Stimulated activated CD4-positive, alpha-beta T cell treated with anti-CD3 and anti-CD28 coated beads, Interleukin-12 subunit alpha, Interleukin-12 subunit beta, amount 100 ng/mL, for 4 hours (primary cell): ENCODE measurements around the gene PTGS2.

Source experiments
- DNase-seq: peaks from one replicate; pipeline ENCODE4 v3.0.0-alpha.2; 2020

The PTGS2 gene

DNA sequence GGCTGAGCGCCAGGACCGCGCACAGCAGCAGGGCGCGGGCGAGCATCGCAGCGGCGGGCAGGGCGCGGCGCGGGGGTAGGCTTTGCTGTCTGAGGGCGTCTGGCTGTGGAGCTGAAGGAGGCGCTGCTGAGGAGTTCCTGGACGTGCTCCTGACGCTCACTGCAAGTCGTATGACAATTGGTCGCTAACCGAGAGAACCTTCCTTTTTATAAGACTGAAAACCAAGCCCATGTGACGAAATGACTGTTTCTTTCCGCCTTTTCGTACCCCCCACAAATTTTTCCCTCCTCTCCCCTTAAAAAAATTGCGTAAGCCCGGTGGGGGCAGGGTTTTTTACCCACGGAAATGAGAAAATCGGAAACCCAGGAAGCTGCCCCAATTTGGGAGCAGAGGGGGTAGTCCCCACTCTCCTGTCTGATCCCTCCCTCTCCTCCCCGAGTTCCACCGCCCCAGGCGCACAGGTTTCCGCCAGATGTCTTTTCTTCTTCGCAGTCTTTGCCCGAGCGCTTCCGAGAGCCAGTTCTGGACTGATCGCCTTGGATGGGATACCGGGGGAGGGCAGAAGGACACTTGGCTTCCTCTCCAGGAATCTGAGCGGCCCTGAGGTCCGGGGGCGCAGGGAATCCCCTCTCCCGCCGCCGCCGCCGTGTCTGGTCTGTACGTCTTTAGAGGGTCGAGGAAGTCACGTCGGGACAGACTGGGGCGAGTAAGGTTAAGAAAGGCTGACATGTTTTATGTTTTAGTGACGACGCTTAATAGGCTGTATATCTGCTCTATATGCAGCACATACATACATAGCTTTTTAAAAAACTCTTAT is at the start of gene PTGS2:
PTGS2 (minus strand) TSS at position 179 of the 817 bp plus-strand sequence; CDS start at position 46, 133 bp downstream.
- DNase-seq: peak; percentile 17

DNA sequence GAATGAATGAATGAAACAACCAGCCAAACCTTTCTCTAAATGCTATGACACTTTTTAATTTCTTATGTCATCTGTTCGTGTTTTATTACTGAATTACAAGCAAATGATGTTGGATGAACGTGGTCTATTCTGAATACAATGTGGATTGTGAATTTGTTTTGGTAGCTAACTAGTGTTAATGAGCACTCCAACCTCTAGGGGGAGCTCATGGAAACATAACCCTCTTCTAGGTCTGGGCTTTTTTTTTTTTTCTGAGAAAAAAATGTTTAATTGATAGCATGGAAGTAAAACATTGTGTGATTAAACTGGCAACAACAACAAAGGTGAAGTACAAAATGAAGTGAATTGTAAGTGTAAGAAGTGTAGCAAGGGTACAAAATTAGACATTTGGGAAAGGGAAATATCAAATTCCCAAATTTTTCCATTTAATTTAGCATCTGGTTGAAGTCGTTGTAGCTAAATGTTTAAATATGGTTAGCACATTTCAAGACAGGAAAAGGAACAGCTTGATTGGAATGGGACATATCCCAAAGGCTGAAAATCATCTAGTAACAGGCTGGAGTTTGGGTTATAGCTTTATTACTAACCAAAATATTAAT is 42.6 kb upstream of the PTGS2 start:
- DNase-seq: no peak

DNA sequence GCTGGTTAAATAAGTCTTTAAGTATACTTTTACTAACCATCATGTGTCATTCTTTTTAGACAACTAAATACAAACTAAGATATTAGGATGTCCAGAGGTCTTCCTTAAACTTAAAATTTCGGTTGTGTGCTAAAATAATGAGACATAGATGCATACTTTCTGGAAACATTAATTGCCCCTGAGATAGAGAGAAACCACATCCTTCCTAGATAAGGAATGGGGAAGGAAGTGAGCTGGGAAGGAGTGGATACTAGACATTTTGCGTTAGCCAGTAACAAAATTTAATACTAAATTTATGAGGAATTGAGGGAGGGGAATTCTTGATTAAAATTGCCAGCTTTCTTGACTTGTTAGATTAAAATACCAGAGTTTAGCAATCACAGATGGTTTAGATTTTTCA is 37.1 kb upstream of the PTGS2 start:
- no peak for DNase-seq

DNA sequence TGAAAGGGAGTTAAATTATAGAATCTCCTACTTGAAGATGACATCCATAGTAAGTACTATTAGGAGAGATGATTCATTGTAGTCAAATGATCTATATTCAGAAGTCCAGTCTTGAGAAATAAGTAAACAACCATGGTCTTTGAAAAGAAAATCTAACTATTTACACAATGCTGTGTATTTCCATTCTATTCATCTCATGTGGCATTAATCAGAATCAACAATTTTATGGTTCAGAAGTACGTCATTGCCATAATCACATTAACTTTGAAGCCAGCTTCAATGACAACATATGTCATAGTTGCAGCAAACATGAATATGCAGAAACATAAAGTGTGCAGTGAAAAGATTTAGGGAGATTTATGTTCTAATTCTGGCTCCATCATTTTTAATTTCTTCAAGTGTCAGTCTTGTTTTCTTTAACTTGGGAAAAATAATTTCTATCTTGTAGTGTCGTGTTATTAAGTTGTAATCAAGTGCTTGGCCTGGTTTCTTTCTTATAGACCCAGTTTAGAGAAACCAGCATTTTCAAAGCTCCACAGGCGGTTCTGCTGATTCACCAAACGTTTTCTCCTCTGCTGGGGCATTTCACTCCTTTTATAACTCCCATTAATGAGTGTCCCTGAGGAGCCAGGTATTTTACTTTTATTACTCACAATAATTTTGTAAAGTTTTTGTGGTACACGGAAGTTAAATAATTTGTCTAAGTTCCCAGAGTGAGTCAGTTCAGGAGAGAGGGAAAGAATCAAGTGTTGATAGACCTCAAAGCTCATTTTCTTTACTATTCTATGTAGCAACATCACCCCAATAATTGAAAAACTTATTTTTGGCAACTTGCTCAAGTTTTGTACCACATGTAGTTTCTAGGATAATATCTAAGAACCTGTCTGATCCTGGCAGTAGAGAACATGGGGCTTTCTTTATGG is 35.9 kb upstream of the PTGS2 start:
- no peak for DNase-seq

DNA sequence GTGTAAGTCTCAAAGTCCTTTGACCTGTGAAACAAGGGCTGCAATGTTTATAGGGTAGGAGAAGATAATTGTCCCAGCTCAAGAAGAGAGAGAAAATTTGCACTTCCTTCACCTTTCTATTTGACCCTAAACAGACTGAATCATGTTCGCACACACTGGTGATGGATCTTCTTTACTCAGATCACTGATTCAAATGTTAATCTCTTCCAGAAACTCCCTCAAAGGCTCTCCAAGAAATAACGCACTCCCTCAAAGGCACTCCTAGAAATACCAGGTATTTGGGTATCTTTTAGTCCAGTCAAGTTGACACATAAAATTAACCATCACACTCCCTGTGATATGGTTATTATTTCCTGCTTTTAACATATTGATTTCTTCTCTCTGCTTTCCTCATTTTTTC is 30.5 kb upstream of the PTGS2 start:
- no peak for DNase-seq

DNA sequence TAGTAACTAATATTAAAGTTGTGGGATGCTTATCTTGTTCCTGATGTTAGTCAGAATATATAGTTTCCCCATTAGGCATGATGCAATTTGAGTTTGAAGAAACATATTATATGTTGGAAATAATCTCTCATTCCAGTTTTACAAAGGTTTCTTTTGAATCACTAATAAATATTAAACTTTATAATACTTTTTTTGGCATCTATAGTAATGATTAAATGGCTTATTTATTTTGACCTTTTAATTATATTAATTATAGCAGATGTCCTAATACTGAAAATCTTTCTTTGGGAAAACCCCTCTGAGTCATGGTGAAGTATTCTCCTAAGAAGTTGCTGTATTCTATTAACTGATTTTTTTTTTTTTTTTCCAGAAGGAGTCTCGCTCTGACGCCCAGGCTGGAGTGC is 28.5 kb upstream of the PTGS2 start:
- DNase-seq: no peak

DNA sequence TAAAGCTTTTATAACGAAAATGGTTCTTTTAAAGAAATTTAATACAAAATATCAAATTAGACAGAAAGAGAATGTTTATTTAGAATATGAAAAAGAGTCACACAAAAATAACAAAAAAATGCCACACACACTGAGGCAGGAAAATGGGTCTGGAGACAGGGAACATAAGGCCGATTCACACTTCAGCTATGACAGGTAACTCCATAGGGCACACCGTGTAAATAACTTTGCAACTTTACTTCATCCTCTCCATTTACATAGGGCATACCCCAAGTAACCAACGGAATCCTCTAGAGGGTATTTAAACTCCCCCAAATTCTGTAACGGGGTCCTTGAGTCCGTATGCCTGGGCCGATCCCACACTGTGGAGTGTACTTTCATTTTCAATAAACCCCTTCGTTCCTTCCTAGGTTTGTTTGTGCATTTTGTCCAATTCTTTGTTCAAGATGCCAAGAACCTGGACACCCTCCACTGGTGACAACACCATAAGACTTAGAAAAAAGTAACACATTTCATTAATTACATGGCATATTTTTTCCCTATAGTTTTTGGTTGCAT is 23.1 kb upstream of the PTGS2 start:
- no peak for DNase-seq

DNA sequence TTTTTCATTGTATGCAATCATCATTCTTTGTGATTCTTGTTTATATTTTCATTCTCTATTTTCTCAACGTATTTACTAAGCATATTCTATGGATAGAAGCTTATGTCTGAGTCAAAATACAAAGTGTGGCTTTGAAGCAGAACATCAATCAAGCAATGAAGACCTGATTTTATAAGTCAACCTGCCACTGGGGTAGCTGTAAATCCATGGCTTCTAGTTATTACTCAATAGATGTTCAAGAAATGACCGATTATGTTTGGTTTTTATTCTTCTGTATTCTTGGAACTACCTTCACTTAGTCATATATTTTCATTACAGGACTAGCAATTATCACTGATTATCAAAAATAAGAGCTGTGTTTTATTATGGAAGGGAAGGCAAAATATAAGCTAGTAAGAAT is 20.5 kb upstream of the PTGS2 start:
- DNase-seq: no peak

DNA sequence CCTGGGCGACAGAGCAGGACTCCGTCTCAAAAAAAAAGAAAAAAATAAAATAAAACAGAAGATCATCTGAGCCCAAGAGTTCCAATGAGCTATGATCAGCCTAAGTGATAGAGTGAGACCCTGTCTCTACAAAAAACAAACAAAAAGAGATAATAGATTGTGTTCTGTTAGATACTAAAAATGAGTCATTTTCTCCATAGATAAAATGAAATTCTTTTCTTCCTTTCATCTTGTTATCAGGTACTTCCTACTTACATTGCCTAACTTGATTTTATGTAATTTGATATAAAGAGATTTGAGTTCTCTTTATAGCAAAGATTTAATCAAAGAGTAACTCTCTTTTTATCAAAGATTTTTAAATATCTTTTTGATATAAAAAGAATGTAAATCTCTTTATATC is 19.3 kb upstream of the PTGS2 start:
- DNase-seq: no peak

DNA sequence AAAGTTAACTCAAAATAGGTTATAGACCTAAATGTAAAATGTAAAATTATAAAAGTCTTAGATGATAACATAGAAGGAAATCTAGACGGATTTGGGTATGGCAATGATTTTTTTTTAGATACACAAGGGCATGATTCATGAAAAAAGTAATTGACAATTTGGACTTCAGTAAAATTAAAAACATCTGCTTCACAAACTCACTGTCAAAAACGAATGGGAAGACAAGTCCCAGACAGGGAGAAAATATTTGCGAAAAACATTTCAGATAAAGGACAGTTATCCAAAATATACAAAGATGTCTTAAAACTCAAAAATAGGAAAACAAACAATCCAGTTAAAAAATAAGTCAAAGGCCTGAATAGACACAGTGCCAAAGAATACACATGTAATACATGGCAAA is 9.7 kb upstream of the PTGS2 start:
- no peak for DNase-seq

DNA sequence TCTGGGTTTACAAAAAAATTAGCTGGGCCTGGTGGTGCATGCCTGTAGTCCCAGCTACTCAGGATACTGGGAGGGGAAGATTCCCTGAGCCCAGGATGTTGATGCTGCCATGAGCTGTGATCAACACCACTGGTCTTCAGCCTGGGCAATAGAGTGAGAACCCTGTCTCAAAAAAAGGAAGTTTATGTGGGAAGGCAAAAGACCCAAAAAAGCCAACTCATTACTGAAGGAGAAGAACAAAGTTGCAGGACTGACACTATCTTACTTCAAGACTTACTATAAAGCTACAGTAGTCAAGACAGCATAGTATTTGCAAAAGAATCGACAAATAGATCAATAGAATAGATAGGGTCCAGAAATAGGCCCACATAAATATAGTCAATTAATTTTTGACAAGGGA is 9.2 kb upstream of the PTGS2 start:
- DNase-seq: no peak

DNA sequence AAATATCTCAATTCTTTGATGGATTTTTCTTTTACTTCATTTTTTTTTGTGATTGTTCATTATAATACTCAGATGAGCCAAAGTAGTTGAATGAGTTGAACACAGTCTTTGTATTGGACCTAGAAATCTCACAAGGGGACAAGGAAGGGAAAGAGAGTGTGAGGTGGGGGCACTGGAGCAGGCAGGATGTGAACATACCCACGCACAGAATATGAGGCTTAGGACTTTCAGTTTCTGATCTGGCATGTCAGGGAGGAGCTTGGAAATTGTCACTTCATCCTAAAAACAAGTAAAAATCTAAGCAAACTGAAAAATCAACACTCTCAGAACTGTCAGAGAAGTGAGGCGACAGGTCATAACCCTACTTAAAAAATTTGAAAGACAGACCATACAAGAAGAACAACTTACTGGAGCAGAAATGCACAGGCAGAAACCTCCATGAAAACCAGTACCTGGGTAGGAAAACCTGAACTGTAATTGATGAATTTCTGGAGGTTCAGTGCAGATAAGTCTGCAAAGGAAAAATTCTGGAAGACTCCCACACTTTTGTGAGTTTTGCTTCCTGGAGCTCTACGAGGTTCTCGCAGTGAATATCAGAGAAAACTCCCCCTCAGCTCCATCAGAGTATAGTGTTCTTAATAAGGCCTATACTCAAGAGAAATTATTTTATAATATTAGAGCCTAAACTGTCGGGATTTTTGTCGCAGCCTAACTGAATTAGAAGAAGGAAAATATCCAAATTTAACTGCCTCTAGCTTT is 3.6 kb upstream of the PTGS2 start:
- no peak for DNase-seq

DNA sequence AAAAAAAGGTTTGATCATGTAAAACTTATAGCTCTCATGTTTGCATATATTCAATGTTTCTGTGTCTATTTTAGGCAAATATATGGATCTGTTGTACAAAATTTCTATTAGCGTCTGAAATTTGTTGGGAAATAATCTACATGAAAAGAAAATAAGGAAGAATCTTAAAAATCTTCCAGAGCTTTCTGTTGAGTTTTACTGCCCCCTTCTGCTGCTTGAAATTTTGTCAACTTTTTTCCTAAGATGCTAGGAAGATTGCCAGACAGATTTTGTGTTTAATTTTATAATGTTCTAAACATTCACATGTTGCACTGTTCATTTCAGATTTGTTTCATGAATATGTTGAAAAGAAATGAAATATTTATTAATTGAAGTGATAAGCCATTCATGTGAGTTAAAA is 2.5 kb upstream of the PTGS2 start:
- DNase-seq: no peak

DNA sequence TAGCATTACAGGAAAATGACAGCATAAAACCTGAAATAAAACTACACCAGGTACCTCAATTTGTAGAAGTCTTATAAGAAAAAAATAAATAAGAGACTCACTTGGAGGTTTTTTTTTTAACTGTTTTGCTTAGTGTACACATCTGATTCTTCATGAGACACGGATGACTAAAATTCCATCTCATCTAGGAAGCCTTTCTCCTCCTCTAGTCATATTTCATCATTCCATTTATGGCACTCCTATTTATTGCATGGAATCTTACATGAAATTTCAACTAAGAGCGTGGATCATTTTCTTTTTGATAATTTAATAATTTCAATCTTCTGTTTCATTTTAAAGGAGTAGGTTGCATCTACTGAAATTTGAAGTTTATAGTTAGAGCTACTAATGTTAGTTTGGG is 1.6 kb upstream of the PTGS2 start:
- no peak for DNase-seq

DNA sequence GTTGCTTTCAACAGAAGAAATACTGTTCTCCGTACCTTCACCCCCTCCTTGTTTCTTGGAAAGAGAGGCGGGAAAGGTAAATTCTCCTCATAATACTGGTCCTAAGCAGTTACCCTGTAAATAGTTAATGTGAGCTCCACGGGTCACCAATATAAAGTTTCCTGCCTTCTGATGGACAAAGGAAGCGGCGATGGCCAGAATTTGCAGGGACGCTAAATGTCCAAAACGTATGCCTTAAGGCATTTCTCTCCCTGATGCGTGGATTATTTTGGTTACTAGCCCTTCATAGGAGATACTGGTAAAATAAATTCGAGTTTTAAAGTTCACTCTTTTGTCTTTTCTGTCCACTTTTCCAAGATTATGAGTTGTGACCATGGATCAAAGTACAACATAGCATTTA is 898 bp upstream of the PTGS2 start:
- DNase-seq: no peak

DNA sequence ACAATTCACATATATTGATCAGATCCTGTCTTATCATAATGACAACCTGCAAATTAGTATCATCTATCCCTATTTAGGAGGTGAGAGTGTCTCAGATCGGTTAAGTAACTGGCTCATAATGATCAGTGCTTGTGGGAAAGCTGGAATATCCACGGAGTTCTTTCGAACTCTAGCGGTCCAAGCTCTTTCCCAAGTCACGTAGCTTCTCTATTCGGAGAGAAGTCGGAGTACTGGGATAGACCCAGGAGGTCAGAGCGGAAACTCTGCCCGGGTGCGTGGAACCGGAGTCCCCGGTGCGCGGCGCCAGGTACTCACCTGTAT is 339 bp downstream of the PTGS2 start:
- no peak for DNase-seq

DNA sequence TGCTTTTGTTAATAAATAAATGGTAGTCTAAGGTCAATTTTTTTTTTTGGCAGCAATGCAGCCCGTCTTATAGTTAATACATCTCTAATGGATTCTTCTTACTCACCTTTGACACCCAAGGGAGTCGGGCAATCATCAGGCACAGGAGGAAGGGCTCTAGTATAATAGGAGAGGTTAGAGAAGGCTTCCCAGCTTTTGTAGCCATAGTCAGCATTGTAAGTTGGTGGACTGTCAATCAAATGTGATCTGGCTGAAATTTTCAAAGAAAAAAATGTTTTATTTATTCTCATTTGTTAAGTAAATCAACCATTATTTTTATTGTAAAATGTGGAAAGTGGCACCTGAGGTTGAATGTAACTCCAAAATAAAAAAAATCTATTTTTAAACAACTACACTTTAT is 2.1 kb downstream of the PTGS2 start:
- no peak for DNase-seq

DNA sequence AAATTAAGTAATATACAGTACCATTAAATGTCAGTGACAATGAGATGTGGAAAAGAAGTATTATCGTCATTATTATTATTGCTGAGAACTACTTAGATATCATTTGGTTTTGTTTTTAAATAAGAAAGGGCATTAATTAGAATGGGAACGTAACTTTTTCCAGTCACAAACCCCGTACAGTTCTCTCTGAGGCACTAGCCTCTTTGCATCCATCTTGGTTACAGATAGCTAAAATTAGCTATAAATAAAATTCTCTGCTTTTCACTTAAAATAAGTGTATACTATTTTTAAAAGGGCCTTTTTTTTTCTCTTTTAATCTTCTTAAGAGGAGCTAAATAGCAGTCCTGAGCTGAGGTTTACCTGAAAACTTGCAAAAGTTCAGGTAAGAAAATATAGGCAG is 7.6 kb downstream of the PTGS2 start:
- DNase-seq: no peak

DNA sequence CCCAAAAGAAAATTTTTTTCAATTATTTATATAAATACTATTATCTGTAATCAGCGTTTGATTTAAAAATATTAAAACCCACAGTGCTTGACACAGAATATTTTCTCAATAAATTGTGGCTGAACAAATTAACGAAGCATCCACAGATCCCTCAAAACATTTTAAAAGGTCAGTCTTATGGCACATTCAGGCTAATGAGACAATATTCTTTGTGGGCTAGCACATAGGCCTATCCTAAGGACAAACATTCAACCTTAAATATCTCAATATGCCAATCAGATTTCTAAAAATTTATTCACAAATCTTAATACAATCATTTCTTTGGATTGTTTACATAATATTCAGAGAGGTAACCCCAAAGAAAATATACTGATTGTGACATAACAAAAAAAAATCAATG is 8.1 kb downstream of the PTGS2 start:
- no peak for DNase-seq

DNA sequence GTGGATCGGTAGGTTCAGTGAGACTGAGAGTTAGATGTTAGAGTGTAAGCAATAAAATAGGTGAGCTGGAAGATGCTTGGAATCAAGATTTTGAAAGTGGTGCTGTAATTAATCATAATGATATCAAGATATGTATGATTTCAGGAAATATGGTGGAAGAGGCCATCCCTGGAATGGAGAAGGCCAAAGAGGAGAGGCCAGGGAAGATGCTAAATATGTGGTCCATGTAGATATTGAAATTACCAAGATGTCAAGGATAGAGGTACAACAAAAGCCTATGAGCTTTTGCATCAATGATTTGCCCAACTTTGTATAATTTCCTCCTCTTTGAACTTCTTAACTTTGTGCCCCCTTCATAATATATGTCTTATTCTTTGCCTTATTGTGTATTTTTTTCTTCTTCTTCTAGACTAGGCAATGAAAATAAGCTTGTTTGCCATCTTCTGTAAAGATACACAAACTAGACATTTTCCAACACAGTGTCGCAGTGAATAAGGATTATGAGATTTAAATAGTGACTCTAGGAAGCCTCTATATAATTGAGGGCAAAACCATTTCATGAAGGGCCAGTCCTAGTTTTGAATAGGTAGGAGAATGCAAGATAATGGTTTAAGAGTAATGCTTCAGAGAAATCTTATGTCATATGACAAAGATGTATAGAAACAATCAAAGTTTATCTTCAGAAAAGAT is 8.9 kb downstream of the PTGS2 start:
- no peak for DNase-seq

DNA sequence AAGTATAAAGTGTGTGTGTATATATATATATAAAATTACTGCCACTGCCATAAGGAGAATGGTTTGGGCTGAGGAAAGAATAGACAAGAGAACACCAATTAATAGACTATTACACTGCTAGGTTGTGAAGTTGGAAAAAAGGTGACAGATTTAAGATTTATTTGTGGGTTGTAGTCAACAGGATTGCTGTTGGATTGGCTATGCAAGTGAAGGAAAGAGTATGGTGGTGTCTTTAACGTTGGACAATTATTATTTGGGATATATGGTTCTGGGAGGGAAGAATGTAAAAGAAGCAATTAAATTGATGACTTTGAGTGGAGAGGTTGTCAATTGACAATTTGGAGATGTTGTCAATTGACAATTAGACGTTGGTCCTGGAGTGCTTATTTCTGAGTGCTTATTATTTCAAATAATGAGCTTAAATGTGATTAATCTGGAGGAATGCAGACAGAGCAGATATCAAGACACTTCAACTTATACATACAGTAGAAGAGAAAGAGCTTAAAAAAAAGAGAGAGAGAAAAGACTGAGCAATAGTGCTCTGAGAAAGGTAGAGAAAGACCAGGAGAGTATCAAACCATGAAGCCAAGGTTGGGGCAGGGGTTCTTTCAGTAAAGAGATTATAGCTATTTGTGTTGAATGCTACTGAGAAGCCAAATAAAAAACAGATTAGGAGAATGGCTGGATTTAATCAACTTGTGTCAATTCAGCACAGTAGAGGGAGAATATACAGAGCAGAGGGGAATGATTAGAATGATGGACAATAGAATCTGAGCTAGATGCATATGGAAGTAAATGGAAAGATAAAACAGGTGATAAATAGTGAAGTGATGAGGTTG is 9.7 kb downstream of the PTGS2 start:
- DNase-seq: no peak
